ENCODE results near the gene CEACAM19. TPM values are rescaled to one million over a fixed set of nuclear protein-coding genes. Genes with fewer than 3 reads are reported as not detected.
A peak's percentile ranks its signal among the peaks of the same experiment; 100 is the strongest.
"Not testable (repeated sequence)": the region's sequence is repeated elsewhere in the genome, so short reads cannot be mapped to it uniquely, and the experiment has no call there.

CEACAM19 gene
- total and polyA plus RNA-seq, 9 of the 15 experiments (the other 6 are each of a cell fraction or from before 2014, with no cell fraction given) = 0.15 to 0.30 (median 0.23) TPM; not detected in 5

DNA sequence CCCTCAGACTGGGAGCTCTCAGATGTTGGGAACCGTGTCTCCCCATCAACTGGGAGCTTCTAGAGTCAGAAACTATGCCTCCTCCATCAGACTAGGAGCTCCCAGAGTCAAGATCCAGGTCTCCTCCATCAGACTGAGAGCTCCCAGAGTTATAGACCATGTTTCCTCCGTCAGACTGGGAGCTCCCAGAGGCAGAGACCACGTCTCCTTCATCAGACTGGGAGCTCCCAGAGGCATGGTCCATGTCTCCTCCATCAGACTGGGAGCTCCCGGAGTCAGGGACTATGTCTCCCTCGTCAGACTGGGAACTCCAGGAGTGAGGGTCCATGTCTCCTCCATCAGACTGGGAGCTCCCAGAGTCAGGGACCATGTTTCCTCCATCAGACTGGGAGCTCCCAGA, 37.7 kb downstream of the CEACAM19 start:
- ATAC-seq = no peak
- 16% methylated on average over 5 of the region's 5 CpGs for WGBS (ENCODE audit: insufficient coverage, low coverage, missing lambda C conversion rate)
- in situ Hi-C loops (cut with MboI) (no loop called here), intact Hi-C loops (cut with micrococcal nuclease) (no loop called here)
- Histone ChIP-seq H3K4me1 (replicated peaks in 1 of 2; ENCODE audit: control insufficient read depth in 2 of 2, insufficient read depth in 2 of 2, low read length in 2 of 2) (peaks cover 0 to 7% of the 10 kb centered on the region in 2 experiments; a peak in 2 of 5 replicates), H3K27ac (ENCODE audit: extremely low read depth, low read depth, low read length) (no peak overlapping the region), H3K9me3 (replicated peaks; ENCODE audit: control insufficient read depth, insufficient read depth, low read depth, low read length) (no peaks in the 10 kb centered on the region), H3K9ac (ENCODE audit: insufficient read depth in 1 of 2, low read depth in 2 of 2, low read length in 2 of 2) (no peak overlapping the region), H3K79me2 (ENCODE audit: control insufficient read depth, insufficient read depth, low read length) (no peaks in the 10 kb centered on the region), H3K36me3 (ENCODE audit: control insufficient read depth, insufficient read depth, low read length) (no peaks in the 10 kb centered on the region), H3K4me2 (ENCODE audit: insufficient read depth, low read length) (no peak overlapping the region), H4K20me1 (replicated peaks; ENCODE audit: control insufficient read depth, insufficient read depth, low read length) (no peaks in the 10 kb centered on the region), H2AFZ (ENCODE audit: low read depth, low read length) (no peak overlapping the region), H3K4me3 (no peak overlapping the region), H3K9me1 (ENCODE audit: control insufficient read depth, insufficient read depth, low read length) (no peaks in the 10 kb centered on the region), H3K27me3 (ENCODE audit: control insufficient read depth in 2 of 2, insufficient read depth in 2 of 2, low read length in 2 of 2) (no peaks in the 10 kb centered on the region)
- no peak for DNase-seq (ENCODE audit: extremely low read depth in 1 of 4, low spot score in 3 of 4)
- ChIA-PET CTCF (ENCODE audit: low intra/inter-chr PET ratio) (interaction anchor here (0.6 kb wide), 1 partner anchor 62 kb away, joined by 3 read pairs; no protein-coding TSS in a partner anchor), POLR2A (no interaction called here)
- peak; percentile 30 for TF ChIP-seq ZFP36 (IDR thresholded peaks at IDR 0.05; ENCODE audit: low read depth, low read length, partially characterized antibody)
- no peak for TF ChIP-seq NCOA1 (IDR thresholded peaks at IDR 0.05; ENCODE audit: low read depth)
- BruUV-seq (replicated peaks) = no TSS peak
- FAIRE-seq = no peak

DNA sequence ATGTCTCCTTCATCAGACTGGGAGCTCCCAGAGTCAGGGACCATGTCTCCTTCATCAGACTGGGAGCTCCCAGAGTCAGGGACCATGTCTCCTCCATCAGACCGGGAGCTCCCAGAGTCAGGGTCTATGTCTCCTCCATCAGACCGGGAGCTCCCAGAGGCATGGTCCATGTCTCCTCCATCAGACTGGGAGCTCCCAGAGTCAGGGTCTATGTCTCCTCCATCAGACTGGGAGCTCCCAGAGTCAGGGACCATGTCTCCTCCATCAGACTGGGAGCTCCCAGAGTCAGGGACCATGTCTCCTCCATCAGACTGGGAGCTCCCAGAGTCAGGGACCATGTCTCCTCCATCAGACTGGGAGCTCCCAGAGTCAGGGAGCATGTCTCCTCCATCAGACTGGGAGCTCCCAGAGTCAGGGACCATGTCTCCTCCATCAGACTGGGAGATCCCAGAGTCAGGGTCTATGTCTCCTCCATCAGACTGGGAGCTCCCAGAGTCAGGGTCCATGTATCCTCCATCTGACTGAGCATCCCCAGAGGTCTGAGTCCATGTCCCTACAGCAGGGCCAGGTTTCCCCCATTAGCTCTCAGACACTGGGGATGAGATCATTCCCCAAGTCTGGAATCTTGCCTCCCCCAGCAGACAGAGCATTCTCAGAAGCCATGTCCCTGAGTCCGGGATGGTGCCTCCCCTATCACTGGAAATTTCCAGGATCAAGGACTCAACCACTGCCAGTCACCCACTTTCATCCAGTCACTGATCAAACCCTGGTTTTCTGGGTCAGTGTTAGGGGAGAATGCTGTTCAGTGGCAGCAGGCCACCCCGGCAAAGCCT, 38.4 kb downstream of the CEACAM19 start:
- H3K9me3 ChIP-seq (replicated peaks; ENCODE audit: control insufficient read depth, insufficient read depth, low read depth, low read length); BruUV-seq (replicated peaks); H3K36me3 ChIP-seq (ENCODE audit: control insufficient read depth, insufficient read depth, low read length); H3K79me2 ChIP-seq (ENCODE audit: control insufficient read depth, insufficient read depth, low read length); H3K9me1 ChIP-seq (ENCODE audit: control insufficient read depth, insufficient read depth, low read length); H3K27ac ChIP-seq (ENCODE audit: extremely low read depth, low read depth, low read length); H4K20me1 ChIP-seq (replicated peaks; ENCODE audit: control insufficient read depth, insufficient read depth, low read length); DNase-seq (ENCODE audit: extremely low read depth in 1 of 4, low spot score in 3 of 4); H3K4me1 ChIP-seq (replicated peaks in 1 of 2; ENCODE audit: control insufficient read depth in 2 of 2, insufficient read depth in 2 of 2, low read length in 2 of 2); H3K4me3 ChIP-seq; ATAC-seq; in situ Hi-C loops (cut with MboI); H3K27me3 ChIP-seq (ENCODE audit: control insufficient read depth in 2 of 2, insufficient read depth in 2 of 2, low read length in 2 of 2); H3K9ac ChIP-seq (ENCODE audit: insufficient read depth in 1 of 2, low read depth in 2 of 2, low read length in 2 of 2); H3K4me2 ChIP-seq (ENCODE audit: insufficient read depth, low read length); intact Hi-C loops (cut with micrococcal nuclease); H2AFZ ChIP-seq (ENCODE audit: low read depth, low read length); FAIRE-seq: not testable (repeated sequence)
- POLR2A ChIA-PET = interaction anchor here (0.6 to 1.1 kb wide), 2 partner anchors 11 to 61 kb away, joined by 3 to 4 read pairs; no protein-coding TSS in a partner anchor
- peak; percentile 53 for TF ChIP-seq ZFP36 (IDR thresholded peaks at IDR 0.05; ENCODE audit: low read depth, low read length, partially characterized antibody)
- CTCF ChIA-PET (ENCODE audit: low intra/inter-chr PET ratio) = interaction anchor here (0.6 kb wide), 1 partner anchor 61 kb away, joined by 3 read pairs; no protein-coding TSS in a partner anchor
- 56% methylated on average over 2 of the region's 4 CpGs for WGBS (ENCODE audit: insufficient coverage, low coverage, missing lambda C conversion rate)
